HG02678 (cell line): ENCODE data around the gene OR10A5.
"Not testable (repeated sequence)": the region's sequence is repeated elsewhere in the genome, so short reads cannot be mapped to it uniquely, and the experiment has no call there.

Experiments
- ATAC-seq: cut with Tn5 transposase; IDR thresholded peaks from one replicate; pipeline ENCODE4 v1.9.1; 2021; ENCODE audit warnings: mild to moderate bottlenecking, moderate library complexity; ENCODE audit not compliant: unreplicated experiment

The OR10A5 gene

GRCh38 chr11:6871278-6871677 lies 25.8 kb downstream of the OR10A5 start:
- no peak for ATAC-seq

- no peak for ATAC-seq
Measured at GRCh38 chr11:6875761-6876160, 30.3 kb downstream of the OR10A5 start.

GRCh38 chr11:6876325-6876724 lies 30.8 kb downstream of the OR10A5 start, which contains the start of gene OR10A4:
Gene OR10A4, plus strand, starts transcription at chr11:6876625. Its CDS starts 23 bp downstream, at chr11:6876648.
- no peak for ATAC-seq

GRCh38 chr11:6876914-6877313 lies 31.4 kb downstream of the OR10A5 start:
- ATAC-seq = no peak

GRCh38 chr11:6882751-6883150 lies 37.3 kb downstream of the OR10A5 start:
- no peak for ATAC-seq

- ATAC-seq = not testable (repeated sequence)
Measured at GRCh38 chr11:6887711-6888110, 42.2 kb downstream of the OR10A5 start.

- no peak for ATAC-seq
Measured at GRCh38 chr11:6888830-6889229, 43.3 kb downstream of the OR10A5 start.

- ATAC-seq = no peak
Measured at GRCh38 chr11:6889835-6890234, 44.4 kb downstream of the OR10A5 start.

- no peak for ATAC-seq
Measured at GRCh38 chr11:6892400-6892799, 46.9 kb downstream of the OR10A5 start, which contains the start of gene OR2D2. Gene OR2D2, minus strand, starts transcription at chr11:6892500. Its CDS starts 0 bp downstream, at chr11:6892500.

- ATAC-seq = no peak
Measured at GRCh38 chr11:6894097-6894496, 48.6 kb downstream of the OR10A5 start.

- ATAC-seq = peak; percentile 93
Measured at GRCh38 chr11:6895010-6895409, 49.5 kb downstream of the OR10A5 start.
